Tibial nerve (tissue), 4 donors: ENCODE data around the gene TKT.

Source experiments
- EP300 ChIP-seq, 2 donors: sonication (generic); formaldehyde crosslinking; IDR thresholded peaks; one replicate each; pipeline ENCODE4 v1.6.1; 2017; ENCODE audit warnings: antibody characterized with exemption in 2 of 2, mild to moderate bottlenecking in 1 of 2
- POLR2A ChIP-seq, 2 donors: fragments of 450-650 bp; IDR thresholded peaks; one replicate each; pipeline ENCODE4 v1.6.1; 2017; ENCODE audit warnings: antibody characterized with exemption in 2 of 2, mild to moderate bottlenecking in 2 of 2, moderate library complexity in 2 of 2
- TF ChIP-seq, protein P1 (sequence below), 5 experiments: fragments of 200-600 bp in 3 of 5; fragments of 450-650 bp in 2 of 5; sonication (generic) in 3 of 5; IDR thresholded peaks; one replicate each; pipeline ENCODE4 v1.5.1; 2016 to 2019; ENCODE audit warnings: antibody characterized with exemption in 5 of 5, mild to moderate bottlenecking in 3 of 5, moderate library complexity in 2 of 5

DNA sequence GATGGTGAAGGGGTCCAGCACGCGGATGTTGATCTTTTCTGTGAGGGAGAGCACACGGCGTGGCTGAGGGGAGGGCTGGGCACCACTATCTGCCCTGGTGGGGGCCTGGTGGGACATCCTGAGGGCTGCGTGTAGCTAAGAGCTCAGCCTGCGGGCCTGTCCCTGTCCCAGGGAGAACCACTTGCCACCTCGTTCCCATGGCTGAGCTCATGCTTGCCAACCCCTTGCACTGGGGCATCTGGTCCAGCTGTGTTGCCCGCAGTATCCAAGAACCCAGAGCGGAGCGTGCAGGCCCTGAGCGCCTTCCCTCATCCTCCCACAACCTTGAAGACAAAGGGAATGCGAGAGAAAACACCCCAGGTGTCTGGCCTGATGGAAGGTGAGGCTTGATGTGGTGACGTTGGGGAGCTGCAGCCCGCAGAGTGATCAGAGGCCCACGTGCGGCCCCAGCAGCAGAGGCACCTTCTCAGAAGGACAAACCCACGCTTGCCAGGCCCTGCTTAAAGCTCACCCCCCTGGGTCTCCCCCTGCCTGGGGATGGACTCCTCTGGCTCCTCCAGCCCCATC is 28.9 kb downstream of the TKT start:
- TF ChIP-seq, protein P1, sequence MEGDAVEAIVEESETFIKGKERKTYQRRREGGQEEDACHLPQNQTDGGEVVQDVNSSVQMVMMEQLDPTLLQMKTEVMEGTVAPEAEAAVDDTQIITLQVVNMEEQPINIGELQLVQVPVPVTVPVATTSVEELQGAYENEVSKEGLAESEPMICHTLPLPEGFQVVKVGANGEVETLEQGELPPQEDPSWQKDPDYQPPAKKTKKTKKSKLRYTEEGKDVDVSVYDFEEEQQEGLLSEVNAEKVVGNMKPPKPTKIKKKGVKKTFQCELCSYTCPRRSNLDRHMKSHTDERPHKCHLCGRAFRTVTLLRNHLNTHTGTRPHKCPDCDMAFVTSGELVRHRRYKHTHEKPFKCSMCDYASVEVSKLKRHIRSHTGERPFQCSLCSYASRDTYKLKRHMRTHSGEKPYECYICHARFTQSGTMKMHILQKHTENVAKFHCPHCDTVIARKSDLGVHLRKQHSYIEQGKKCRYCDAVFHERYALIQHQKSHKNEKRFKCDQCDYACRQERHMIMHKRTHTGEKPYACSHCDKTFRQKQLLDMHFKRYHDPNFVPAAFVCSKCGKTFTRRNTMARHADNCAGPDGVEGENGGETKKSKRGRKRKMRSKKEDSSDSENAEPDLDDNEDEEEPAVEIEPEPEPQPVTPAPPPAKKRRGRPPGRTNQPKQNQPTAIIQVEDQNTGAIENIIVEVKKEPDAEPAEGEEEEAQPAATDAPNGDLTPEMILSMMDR (IDR thresholded peaks at IDR 0.05) = no peak
- no peak for TF ChIP-seq EP300 (IDR thresholded peaks at IDR 0.05)
- TF ChIP-seq POLR2A (IDR thresholded peaks at IDR 0.05) = no peak
